ENCODE data around the gene SMIM12.
A peak's percentile ranks its signal among the peaks of the same experiment; 100 is the strongest.

Gene SMIM12, protein sequence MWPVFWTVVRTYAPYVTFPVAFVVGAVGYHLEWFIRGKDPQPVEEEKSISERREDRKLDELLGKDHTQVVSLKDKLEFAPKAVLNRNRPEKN

DNA sequence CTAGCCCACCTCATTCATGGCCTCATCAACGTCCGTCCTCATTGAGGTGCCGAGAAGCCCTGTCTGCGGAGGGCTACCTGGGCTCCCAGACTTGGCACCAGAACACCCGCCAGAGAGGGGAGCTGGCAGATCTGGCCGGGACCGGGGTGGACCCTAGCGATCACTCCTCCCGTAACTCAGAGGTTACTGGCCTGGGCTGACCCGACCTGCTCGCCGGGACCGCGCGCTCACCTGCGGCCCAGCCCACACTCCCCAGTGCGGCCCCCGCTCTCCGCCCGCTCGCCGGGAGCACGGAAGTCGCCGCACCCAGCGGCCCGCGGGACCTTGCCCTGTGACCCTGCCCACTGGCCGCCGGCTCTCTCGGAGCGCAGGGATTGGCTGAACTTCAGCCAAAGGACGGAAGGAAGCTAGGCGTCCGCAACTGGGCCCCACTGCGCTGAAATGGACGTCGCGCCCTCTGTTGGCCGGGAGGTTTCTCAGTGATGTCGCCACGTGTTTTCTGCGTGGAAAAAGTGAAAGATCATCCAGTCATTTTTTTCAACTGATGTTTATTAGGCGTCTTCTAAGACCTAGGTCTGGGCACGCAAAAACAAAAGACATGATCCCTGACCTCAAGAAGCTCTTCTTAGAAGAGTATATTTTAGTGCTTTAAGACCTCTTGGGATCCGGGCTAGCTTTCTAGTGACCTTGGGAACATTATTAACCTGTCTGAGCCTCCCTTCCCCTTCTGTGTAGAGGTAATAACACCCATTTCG is at the start of gene SMIM12:
Gene SMIM12, minus strand, starts transcription at position 304 of the 755 bp plus-strand sequence. CDS start 3,772 bp downstream, outside the sequence.
- DNase-seq (ENCODE audit: low read depth) = peak; percentile 78

DNA sequence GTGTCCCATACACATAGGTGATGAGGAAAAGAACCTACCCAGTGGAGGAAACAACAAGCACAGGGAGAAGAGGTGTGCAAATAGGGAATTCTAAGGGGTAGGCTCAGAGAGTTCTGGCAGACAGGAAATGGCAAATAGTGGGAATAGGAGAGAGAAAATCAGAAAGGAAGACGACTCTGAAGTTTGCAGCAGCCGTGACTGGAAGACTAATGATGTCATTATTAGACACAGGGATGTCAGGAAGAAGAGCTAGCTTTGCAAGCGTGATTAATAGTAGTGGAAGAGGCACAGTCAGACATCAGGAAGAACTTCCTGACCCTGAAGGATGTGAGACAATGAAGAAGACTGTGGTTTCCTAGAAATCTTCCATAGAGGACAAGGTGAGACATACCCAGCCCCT is 48.8 kb upstream of the SMIM12 start:
- no peak for DNase-seq (ENCODE audit: low read depth)

DNA sequence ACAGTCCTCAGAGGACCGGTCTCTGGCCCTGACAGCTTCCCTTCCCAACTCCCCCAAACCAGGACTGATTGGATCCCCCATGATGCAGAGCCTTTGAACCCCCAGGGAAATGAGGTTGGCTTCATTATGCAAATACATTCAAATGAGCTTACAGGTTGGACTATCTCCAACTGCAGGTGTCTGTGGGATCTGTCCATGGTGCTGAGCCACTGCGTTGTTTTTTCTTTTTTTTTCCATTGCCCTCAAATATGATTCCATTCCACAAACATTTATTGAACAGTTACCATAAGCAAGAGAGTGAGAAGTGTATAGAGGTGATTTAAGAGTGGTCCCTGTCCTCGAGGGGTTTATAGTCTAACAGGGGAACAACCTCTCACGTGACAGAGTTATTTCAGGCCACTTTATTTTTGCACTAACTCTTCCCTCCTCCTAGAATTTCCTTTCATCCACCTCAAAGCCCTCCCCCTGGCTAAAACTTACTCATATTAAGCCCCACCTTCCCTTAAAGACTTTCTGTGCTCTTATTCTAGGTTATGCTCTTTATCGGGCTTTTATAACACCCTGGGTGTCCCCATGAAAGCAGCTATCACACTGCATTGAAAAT is 48.0 kb upstream of the SMIM12 start:
- DNase-seq (ENCODE audit: low read depth) = no peak

DNA sequence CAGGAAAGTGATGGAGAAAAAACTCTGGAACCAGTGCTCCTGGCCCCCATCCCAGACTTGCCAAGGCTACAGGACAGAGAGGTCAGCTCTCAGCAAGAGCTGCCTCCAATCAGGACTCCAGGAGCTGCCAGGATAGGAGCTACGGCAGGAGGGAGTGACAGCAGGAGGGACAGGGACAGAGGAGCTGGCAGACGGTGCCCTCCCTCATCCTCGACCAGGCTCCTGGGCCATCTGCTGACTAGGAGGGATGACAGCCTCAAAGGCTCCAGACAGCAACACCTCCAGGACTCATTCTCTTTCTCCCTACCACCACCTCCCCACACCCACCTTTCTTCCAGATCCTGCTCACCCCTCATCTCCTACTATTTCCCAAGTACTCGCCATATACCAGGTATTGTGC is 47.2 kb upstream of the SMIM12 start:
- DNase-seq (ENCODE audit: low read depth) = no peak

DNA sequence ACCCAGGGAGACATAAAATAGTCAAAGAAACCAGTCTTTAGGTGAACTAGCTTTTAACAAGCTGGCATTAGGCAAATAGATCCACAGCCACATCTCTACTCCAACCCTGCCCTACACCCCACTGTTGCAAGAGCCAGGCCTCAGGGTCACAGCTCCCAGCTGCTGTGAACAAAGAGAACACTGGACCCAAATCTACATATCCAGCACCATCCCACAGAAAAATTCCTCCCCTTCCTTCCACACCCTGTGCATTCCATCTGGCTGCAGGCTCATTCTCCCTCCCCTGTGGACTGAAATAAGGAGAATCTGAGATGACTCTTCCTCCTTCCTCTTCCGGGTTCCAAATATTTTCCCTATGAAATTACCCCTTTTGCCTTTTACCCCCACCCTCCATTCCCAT is 46.7 kb upstream of the SMIM12 start:
- DNase-seq (ENCODE audit: low read depth) = no peak

DNA sequence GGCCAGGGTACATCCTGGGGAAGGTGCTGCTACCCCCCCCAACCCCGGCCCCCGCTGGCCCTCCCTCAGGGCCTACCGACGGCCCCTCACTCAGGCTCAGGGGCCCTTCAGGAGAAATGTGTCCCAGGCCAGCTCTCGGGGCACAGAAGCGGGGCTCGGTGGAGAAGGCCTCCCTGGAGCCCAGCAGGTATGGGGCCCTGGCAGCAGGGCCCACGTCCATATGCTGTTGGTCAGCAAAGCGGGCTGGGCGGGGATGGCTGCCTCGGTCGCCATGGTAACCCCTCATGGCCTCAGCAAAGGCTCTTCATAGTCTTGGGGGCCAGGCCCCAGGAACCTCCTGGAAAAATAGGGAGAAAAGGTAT is 45.5 kb upstream of the SMIM12 start:
- no peak for DNase-seq (ENCODE audit: low read depth)

DNA sequence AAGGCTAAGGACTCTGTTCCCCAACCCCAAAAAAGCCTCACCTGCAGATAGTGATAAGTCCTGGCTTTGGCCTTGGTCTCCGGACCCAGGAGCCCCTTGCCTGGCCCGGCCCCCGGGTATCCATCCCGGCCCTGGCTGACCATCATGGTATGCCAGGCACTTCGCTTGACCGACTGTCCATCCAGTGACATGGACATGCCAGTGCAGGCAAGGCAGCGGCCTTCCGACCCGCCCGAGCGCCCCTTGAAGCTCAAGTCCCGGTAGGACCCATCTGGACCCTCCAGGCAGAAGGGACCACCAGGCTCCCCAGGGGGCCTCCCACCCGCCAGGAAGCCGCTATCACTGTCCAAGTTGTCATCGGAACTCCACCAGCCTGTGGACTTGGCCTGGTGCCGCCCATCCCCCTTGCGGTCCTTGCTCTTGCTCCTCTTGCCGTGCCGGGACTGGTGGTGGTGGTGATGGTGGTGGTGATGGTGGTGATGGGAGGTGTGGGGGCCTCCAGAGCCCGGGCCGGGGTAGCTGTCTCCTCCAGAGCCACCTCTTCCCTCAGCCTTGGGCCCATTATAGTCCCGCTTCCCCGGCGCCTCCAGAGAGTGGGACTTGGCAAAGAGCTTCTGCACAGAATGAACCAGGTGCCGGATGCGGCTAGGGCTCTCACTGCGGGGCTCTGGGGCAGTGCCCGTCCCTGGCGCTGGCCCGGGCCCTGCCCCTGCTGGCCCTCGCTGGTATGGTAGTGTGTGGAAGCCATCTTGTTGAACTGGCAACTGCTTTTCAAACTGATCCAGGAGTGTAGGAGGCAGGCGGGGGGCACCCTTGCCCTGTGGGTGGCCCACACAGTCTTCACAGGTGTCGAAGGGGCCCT is 44.9 kb upstream of the SMIM12 start:
- DNase-seq (ENCODE audit: low read depth) = no peak

DNA sequence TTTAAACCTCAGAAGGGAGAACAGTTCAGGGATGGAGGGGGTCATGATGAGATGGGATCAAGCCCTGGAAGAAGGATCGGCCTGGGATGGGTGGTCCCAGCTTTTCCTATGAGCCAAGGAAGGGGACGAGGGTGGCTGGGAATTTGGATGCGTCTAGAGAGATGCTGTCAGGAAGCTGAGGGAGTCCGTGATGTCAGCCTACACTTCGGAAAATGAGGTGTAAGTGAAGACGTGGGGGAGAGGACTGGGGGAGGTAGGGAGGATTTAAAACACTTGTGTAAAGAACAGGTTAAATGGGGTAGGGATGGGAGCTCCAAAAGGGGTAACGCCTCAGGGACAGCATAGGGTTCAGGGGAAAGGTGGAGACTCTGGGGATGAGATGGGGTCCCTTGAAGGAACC is 42.4 kb upstream of the SMIM12 start:
- no peak for DNase-seq (ENCODE audit: low read depth)

DNA sequence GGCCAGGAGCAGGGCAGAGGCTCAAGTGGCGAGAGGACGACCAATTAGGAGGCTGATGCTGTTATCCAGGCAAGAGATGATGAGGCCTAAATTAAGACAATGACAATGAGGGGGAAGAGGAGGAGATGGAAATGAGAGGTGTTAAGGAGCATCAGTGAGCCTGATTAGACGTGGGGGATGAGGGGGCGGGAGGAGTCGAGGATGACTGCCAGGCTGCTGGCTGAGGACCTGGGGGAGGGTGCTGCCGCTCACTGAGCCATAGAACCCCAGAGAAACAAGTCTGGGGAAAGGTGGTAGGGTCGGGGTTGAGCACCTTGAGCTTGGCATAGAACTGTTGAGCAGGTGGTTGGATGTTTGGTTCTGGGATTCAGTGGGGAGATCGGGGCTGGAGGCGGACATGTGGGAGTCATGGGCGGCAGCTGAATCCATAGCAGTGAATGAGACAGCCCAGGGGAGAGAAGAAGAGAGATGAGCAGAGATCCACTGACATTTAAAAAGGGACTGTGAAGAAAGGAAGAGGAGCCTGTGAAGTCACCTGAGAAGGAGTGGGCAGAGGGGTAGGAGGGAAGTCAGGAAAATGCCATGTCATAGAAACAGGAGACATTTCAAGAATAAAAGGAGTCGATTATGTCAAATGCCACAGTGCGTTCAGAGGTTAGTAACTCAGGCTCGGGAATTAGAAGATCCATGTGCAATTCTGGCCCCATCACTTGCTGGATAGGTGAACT is 41.4 kb upstream of the SMIM12 start:
- no peak for DNase-seq (ENCODE audit: low read depth)

DNA sequence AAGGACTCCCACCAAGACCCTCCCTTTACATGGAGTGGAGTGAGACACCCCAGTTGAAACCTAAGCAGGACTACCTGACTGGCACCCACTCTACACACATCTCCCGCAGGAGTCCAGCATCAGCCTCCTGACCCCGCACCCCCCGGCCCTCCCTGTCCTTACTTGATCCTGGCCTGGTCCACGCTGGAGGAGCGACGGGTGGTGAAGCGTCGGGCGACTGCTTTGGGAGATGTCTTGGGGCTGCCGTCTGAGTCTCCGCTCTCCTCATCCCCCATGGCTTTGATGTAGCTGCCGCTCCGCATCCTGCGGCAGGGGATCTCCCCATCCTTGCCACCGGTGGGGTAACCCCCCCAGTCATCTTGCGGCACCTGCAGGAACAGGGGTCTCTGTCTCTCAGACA is 40.4 kb upstream of the SMIM12 start:
- DNase-seq (ENCODE audit: low read depth) = no peak

DNA sequence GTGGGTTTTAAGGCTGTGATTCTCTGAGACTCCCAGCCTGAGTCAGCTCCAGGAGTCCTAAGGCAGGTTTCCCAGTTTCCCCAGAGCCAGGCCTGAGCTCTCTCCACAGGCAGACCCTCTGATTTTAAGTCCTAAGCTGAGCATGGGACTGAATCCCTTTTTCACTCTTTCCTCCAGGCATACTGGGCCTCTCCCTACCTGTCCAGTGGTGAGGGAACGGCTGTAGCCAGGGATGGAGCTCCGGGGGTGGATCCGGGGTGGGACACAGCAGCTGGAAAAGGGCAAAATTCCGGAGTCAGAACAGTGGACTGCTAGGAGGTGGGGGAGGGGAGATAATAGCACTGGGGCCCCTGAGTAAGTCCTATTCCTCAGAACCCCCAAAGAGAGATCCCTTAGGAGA is 39.9 kb upstream of the SMIM12 start:
- DNase-seq (ENCODE audit: low read depth) = no peak

DNA sequence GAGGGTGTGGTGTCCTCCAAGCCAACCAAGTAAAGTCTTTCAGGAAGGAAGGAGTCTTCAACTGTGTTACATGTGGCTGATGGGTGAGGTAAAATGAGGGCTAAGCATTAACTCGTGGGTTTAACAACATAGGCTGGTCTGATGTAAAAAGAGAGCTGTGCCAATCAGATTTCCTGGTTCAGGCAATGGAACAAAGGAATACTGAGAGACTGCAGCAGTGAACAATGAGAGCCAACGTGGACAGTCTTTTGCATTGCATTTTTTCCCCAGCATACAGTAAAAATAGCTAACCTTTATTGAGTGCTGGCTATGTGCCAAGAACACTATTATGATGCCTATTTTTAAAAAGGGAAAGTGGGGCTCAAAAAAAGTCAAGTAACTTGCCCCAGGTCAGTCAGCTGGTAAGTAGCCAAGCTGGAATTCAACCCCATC is 38.8 kb upstream of the SMIM12 start:
- no peak for DNase-seq (ENCODE audit: low read depth)

DNA sequence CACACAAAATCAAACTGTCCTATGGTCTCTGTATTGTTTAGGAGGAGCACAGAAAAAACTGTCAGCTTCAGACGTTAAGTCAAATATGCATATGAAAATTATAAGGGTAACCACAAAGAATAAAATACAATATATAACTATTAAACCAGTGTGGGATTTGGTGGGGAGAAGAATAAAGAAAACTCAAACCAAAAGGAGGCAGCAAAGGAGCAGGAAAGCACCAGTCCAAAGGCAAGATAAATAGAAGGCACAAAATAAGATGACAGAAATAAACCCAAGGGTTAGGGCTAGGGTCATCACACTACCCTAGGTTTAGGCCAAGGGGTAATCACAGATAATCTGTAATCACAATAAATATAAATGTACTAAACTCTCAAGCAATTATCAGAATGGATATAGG is 37.1 kb upstream of the SMIM12 start:
- no peak for DNase-seq (ENCODE audit: low read depth)

DNA sequence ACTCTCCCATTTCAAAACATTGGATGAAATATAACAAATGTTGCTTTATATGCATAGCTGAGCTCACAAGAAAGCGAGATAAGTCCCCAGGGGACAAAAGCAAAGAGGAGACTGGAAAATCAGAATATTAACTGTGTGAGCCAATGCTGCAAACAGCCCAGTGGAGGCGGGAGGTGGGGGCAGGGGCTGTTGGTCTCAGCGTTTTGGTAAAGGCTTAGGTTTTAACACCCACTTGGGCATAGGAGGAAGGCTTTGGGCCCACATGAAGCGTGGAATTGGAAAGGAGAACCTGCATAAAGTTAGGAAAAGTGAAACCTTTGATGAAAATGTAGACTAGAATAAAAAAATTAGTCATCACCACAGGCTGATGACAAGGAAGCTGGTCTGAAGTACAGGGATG is 30.2 kb upstream of the SMIM12 start:
- no peak for DNase-seq (ENCODE audit: low read depth)

DNA sequence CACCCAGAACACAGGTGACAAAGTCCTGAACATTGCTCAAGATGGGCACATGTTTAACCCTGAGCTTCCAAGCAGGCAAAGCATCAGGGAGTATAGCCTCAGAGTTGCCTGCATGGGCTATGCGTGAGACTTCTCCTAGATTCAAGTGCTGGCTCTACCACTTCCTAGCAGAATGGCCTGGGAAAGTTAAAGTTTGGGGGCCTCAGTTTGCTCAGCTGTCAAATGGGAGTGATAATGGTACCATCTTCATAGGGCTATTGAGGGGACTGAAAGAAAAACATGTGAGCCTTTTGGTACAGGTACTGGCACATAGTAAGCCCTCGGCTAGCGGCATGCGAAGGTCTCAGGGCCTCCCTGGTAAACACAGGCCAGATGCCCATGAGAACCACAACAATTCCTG is 28.0 kb upstream of the SMIM12 start:
- DNase-seq (ENCODE audit: low read depth) = no peak

DNA sequence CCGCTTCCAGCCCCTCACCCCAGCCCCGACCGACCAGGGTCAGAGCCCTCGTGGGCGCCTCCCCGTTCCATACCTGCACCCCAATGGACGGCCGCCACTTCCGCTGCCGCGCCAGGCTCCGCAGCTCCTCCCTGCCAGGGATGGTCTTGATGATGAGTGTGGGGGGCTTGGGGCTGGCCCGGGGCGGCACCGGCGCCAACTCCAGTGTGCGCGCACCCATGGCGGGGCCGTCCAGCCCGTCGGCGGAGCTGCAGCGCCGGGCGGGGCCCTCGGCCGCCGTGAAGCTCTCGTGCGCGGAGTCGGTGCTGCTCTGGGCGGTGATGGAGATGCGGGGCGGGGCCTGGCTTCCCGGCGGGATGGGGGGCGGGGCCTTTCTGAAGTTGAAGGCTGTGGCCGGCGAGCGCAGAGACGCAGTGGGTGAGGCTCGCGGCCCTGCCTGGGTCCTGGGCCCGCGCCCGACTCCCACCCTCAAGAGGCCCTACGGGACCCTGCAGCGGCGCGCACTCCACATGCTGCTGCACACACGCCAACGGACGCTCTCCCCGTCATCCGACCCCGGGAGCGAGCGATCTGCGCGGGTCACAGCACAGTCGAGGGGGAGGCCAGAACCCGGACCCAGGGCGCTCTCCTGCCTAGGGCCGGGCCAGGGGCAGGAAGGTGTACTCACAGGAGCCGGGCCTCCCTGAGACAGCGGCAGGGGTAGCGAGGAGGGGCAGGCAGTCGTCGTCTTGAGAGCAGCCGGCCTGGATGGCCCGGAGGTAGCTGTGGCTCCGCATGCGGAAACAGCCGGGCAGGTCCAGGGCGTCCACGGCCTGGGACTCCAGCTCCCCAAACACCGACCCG is 26.1 kb upstream of the SMIM12 start:
- no peak for DNase-seq (ENCODE audit: low read depth)

DNA sequence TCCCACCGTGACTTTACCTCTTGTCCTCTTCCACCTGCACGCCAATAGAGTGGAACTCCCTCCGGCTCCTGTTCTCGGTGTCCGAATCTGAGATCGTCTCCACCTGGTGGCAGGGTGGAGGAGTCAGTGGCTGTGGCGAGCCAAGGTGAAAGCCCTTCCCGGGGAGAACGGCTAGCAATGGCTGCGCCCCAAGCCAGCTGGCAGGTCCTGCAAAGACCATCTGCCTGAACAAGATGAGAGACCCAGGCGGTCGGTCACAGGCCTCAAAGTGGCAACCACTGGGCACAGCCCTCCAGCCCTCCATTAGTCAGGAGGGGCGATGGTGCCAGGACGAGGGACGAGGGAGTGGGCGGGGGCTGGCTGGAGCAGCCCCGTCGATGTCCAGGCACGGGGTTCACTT is 25.4 kb upstream of the SMIM12 start:
- no peak for DNase-seq (ENCODE audit: low read depth)

DNA sequence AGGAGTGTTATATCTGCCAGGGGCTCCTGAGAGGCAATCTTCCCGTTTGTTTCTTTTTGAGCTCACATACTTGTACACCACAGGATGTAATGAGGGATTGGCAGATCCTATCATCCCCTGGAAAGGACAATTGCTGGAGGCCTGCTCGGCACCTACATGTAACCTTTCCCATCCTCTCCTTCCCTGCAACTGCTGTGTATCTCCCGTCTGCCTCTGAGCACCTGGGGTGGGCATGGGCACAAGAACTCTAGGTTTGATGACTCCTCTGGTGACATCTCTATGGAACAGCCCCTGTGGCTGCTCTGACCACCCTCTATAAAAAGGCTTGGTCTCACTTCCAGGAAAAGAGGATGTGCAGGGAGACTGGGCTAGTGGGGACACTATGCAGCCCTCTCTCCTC is 25.0 kb upstream of the SMIM12 start:
- no peak for DNase-seq (ENCODE audit: low read depth)

DNA sequence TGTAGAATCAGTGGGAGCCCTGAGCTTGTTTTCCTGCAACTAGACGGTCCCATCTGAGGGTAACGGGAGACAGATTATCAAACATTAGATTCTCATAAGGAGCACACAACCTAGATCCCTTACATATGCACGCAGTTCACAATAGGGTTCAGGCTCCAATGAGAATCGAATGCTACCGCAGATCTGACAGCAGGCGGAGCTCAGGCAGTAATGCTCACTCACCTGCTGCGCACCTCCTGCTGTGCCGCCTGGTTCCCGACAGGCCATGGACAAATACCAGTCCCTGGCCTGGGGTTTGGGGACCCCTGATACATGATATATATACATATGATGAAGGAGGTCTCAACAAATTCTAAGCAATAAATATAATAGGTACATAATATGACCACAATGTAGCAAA is 19.7 kb upstream of the SMIM12 start:
- DNase-seq (ENCODE audit: low read depth) = no peak

DNA sequence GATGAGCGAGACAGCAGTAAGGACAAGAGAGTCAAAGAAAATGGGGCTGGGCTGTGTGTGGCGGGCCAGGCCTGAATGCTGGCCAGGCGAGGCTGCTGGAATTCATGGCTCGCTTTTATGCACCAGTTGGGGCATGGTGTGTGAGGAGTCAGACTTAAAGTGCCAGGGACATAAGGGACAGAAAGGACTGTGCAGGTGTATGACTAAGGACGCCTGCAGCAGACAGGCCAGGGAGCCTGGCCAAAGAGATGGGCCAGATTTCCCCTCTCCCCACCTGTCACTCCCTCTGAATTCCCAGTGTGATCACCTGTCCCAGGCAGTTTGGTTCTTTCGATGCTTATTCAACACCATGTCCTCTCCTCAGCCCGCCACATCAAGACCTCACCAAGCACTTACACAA is 16.9 kb upstream of the SMIM12 start:
- no peak for DNase-seq (ENCODE audit: low read depth)

DNA sequence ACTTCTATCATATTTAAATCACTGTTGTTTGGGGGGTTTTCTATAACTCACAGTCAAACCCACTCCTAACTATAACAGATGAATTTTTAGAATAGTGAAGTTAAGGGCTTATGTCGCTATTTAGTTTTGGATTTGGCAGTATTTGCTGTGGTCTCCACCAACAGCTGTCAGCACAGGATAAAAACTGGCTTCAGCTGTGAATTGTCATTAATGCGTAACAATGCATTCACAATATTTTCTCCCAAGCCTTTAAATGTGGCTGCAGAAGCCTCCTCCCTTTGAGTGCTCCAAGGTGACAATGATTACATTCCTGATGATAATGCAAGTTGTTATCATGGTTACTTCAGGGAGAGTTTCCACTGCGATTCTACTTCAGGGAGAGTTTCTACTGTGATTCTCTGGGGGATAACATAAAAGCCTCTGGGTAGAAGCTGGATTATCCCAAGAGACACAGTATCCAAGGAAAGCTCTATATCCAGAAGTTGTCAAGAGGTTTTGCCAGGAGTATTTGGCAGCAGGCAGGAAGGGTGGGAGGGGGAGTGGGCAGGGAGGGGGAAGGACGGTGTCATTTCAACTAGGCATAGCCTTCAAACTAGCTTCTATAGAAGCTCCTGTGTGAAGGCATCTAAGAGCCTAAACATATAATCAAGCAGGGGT is 14.9 kb upstream of the SMIM12 start:
- no peak for DNase-seq (ENCODE audit: low read depth)
